ENCODE data around the gene CORO7.
"Not testable (repeated sequence)": the region's sequence is repeated elsewhere in the genome, so short reads cannot be mapped to it uniquely, and the experiment has no call there.

The CORO7 gene

DNA sequence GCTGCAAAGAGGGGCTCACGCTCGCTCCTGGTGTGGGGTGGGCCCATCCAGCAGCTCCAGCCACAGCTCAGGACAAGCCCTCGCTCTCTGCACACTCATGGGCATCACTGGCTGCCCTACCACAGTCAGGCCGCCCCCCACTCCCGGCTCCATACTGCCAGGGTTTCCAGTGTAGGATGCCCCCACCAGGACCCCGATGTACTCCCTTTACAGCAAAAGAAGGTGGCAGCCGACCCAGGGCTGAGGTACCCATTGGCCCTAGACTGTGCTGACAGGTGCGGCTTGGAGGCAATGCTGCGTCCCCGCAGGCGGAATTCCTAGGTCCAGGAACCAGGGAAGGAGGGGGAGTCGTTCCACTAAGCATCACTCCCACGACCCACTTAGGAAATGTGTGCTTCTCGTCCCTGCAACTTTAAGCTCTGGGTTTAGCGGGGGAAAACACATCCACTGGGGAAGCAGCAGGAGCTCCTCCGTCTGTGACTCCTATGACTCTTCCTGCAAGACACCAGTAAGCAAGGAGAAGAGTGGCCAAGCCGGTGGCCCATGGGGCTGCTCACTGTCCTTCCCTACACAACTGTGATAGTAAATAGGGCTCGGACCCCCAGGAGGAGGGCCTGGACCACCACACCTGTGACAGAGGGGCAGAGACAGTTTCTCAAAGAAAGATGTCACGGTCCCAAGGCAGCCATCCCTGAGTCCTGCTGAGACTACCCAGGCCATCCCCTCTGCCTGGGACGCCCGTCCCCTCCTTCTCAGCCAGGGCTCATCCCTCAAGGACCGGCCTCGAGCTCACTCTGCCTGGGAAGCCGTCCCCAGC, 13.1 kb downstream of the CORO7 start:
- in situ Hi-C loops (cut with HindIII; ENCODE audit: low sequenced_read_pairs), result no loop called here

GRCh38 chr16:4402439-4403132, 13.8 kb downstream of the CORO7 start:
- in situ Hi-C loops (cut with HindIII; ENCODE audit: low sequenced_read_pairs), result no loop called here

GRCh38 chr16:4401510-4401909, 14.9 kb downstream of the CORO7 start:
- in situ Hi-C loops (cut with HindIII; ENCODE audit: low sequenced_read_pairs), result no loop called here

DNA sequence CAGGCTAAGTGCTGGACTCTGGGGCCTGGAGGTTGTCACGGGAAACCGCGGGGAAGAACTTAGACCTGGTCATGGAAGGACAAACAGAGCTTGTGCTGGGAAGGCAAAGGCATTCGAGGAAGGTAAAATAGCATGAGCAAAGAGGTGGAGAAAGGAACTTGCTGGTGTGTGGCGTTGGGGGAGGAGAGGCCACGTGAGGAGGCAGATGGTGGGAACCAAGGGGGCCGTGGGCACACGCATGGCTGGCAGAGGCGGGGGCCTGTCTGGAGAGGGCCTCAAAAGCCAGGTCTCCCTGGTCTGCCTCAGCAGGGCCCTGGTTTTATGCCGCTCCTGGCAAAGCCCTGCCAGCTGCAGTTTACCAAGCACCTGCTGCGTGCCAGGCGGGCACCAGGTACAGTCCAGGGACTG, 15.3 kb downstream of the CORO7 start:
- in situ Hi-C loops (cut with HindIII; ENCODE audit: low sequenced_read_pairs), result no loop called here

DNA sequence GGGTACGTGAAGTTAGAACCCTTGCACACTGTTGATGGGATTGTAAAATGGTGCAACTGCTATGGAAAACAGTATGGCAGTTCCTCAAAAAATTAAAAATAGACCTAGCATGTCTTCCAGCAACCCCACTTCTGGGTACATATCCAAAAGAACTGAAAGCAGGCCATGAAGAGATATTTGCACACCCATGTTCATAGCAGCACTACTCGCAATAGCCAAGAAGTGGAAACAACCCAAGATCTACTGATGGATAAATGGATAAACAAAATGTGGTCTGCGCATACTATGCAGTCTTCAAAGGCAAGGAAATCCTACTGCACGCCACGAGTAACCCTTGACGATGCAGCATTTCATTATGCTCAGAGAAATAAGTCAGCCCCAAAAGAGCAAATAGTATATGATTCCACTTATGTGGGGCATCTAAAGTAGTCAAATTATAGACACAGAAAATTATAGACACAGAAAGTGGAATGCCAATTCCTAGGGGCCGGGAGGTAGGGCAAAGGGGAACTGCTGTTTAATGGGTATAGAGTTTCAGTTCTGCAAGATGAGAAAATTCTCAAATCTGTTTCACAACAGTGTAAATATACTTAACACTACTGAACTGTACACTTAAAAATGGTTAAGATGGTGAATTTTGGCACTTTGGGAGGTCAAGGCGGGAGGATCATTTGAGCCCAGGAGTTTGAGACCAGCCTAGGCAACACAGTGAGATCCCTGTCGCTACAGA, 17.2 kb downstream of the CORO7 start:
- in situ Hi-C loops (cut with HindIII; ENCODE audit: low sequenced_read_pairs), result no loop called here

DNA sequence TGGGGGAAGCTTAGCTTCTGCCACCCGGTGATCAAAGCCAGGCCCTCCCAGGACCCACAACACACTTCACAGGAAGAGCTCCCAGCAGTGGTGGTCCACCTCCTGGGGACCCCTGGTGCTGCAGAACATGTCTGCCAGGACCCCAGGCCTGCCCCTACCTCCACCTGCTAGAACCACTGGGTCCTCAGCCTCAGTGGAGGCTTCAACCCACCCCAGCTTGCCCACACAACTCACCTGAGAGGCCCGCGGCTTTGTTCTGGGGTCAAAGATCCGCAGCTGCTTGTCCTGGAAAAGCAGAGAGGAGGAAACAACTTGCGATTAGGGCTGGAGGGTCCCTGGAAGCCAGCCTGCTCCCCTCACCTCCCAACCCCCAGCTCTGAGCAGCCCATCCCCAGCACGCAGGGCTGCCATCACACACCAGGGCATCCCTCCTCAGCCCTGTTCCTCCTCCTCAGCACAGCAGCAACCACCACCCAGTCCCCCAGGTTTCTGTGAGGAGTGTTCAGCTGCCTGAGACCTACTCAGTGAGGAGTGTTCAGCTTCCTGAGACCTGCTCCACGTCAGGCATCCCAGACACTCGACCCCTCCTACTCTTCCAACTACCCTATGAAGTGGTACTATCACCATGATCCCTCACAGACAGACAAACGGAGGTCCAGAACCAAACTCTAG, 21.2 kb downstream of the CORO7 start:
- in situ Hi-C loops (cut with HindIII; ENCODE audit: low sequenced_read_pairs), result no loop called here

DNA sequence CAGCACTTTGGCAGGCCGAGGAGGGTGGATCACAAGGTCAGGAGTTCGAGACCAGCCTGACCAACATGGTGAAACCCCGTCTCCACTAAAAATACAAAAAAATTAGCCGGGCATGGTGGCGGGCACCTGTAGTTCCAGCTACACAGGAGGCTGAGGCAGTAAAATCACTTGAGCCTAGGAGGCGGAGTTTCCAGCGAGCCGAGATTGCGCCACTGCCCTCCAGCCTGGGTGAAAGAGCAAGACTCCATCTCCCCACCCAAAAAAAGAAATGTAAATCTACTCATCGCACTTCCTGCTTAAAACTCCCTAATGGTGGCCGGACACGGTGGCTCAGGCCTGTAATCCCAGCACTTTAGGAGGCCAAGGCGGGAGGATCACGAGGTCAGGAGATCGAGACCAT, 22.5 kb downstream of the CORO7 start:
- in situ Hi-C loops (cut with HindIII; ENCODE audit: low sequenced_read_pairs), result not testable (repeated sequence)

GRCh38 chr16:4393240-4393600, 23.2 kb downstream of the CORO7 start:
- in situ Hi-C loops (cut with HindIII; ENCODE audit: low sequenced_read_pairs), result no loop called here

GRCh38 chr16:4392382-4393239, 23.8 kb downstream of the CORO7 start:
- in situ Hi-C loops (cut with HindIII; ENCODE audit: low sequenced_read_pairs), result no loop called here

- in situ Hi-C loops (cut with HindIII; ENCODE audit: low sequenced_read_pairs), result no loop called here
Observed at GRCh38 chr16:4391631-4392381, 24.6 kb downstream of the CORO7 start.

- in situ Hi-C loops (cut with HindIII; ENCODE audit: low sequenced_read_pairs), result no loop called here
Observed at GRCh38 chr16:4390266-4391260, 25.8 kb downstream of the CORO7 start.

- in situ Hi-C loops (cut with HindIII; ENCODE audit: low sequenced_read_pairs), result no loop called here
Observed at GRCh38 chr16:4389051-4389955, 27.1 kb downstream of the CORO7 start.

GRCh38 chr16:4388271-4389021, 27.9 kb downstream of the CORO7 start:
- in situ Hi-C loops (cut with HindIII; ENCODE audit: low sequenced_read_pairs), result no loop called here

DNA sequence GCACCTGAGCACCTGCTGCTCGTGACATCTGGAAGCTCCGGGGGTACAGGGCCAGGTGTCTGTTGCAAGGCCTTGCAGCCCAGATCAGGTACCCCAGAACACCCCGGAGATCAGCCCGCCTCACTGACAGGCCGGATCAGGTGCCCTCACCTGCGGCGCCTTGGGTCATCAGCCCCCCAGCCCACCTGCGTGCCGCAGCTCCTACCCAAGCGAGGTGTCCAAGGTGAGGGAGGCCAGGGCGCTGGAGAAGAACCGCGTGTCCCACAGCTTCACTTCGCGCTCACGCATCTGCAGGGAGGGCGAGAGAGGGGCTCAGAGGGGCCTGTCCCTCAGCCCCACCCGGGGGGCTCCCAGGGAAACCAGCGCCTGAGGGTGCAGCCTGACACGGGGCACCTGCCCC, 28.6 kb downstream of the CORO7 start:
- in situ Hi-C loops (cut with HindIII; ENCODE audit: low sequenced_read_pairs), result no loop called here

DNA sequence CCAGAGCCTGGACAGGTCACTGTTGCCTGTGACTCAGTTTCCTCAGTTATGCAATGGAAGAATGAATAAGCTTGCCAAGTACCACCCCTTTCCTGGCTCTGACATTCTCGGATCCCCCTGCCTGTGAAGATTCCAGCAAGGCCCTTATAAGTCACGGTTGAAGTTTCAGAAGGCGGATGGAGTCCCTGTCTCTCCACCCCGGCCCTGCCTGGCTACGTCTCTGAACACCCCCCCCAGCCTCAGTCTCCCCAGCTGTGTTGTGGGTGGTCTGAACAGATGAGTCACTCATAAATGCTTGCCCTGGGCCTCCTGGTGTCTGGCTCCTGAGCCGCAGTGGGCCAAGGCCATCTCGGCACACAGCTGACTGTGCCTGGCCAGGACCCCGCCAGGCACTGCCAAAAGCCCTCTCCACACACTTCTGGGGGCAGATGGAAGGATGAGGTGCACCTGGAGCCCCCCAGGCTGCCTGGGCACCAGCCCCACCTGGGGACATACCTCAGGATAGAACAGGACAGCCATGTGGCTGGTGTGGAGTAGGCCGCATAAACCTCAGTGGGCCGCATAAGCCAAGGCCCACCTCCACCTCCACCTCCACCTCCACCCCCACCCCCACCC, 29.3 kb downstream of the CORO7 start:
- in situ Hi-C loops (cut with HindIII; ENCODE audit: low sequenced_read_pairs), result no loop called here

GRCh38 chr16:4386451-4386805, 30.0 kb downstream of the CORO7 start:
- in situ Hi-C loops (cut with HindIII; ENCODE audit: low sequenced_read_pairs), result no loop called here

Data from endothelial cell of hepatic sinusoid (primary cell).